Measurements from ENCODE around the gene IGSF21. TPM values are rescaled to one million over a fixed set of nuclear protein-coding genes. Genes with fewer than 3 reads are reported as not detected.
"Not testable (repeated sequence)": the region's sequence is repeated elsewhere in the genome, so short reads cannot be mapped to it uniquely, and the experiment has no call there.

The IGSF21 gene
- total RNA-seq, 1 donor from 2014 or later = 3.2 TPM

- H3K27me3 ChIP-seq = no peaks in the 10 kb centered on the region
- no peak for TF ChIP-seq POLR2AphosphoS5 (IDR thresholded peaks at IDR 0.05; ENCODE audit: insufficient read depth in 1 of 2, low read depth in 1 of 2)
- TF ChIP-seq POLR2A (IDR thresholded peaks at IDR 0.05) = no peak
- no peak for TF ChIP-seq CTCF (IDR thresholded peaks at IDR 0.05)
- no peak for DNase-seq (ENCODE audit: extremely low spot score in 2 of 2)
Observed at GRCh38 chr1:18161690-18162089, 54.1 kb downstream of the IGSF21 start.

GRCh38 chr1:18165640-18166039, 58.0 kb downstream of the IGSF21 start:
- H3K4me3 ChIP-seq; H3K9me3 ChIP-seq; intact Hi-C loops (cut with DNase I); H3K27ac ChIP-seq; H3K36me3 ChIP-seq; DNase-seq (ENCODE audit: extremely low spot score in 2 of 2); H3K4me1 ChIP-seq; H3K27me3 ChIP-seq: not testable (repeated sequence)

More at GRCh38 chr1:18161690-18162089, 54.1 kb downstream of the IGSF21 start:
- Histone ChIP-seq H3K4me3 (no peak overlapping the region), H3K9me3 (no peaks in the 10 kb centered on the region), H3K4me1 (no peaks in the 10 kb centered on the region), H3K27ac (no peak overlapping the region), H3K36me3 (no peaks in the 10 kb centered on the region)
- intact Hi-C loops (cut with DNase I) = no loop called here

GRCh38 chr1:18166341-18166740, 58.7 kb downstream of the IGSF21 start:
- H3K9me3 ChIP-seq = no peaks in the 10 kb centered on the region
- H3K27me3 ChIP-seq = no peaks in the 10 kb centered on the region
- no peak for TF ChIP-seq CTCF (IDR thresholded peaks at IDR 0.05)
- no peak for TF ChIP-seq POLR2AphosphoS5 (IDR thresholded peaks at IDR 0.05; ENCODE audit: insufficient read depth in 1 of 2, low read depth in 1 of 2)
- no peak for TF ChIP-seq POLR2A (IDR thresholded peaks at IDR 0.05)
- no peak for DNase-seq (ENCODE audit: extremely low spot score in 2 of 2)
- H3K4me3 ChIP-seq = no peak overlapping the region
- intact Hi-C loops (cut with DNase I) = no loop called here
- no peaks in the 10 kb centered on the region for H3K36me3 ChIP-seq
- H3K4me1 ChIP-seq = no peaks in the 10 kb centered on the region
- H3K27ac ChIP-seq = no peak overlapping the region

- no peak overlapping the region for H3K27ac ChIP-seq
- no peak for DNase-seq (ENCODE audit: extremely low spot score in 2 of 2)
- intact Hi-C loops (cut with DNase I) = no loop called here
- H3K36me3 ChIP-seq = no peaks in the 10 kb centered on the region
- no peaks in the 10 kb centered on the region for H3K4me1 ChIP-seq
- no peaks in the 10 kb centered on the region for H3K9me3 ChIP-seq
- TF ChIP-seq POLR2A (IDR thresholded peaks at IDR 0.05) (no peak), POLR2AphosphoS5 (IDR thresholded peaks at IDR 0.05; ENCODE audit: insufficient read depth in 1 of 2, low read depth in 1 of 2) (no peak), CTCF (IDR thresholded peaks at IDR 0.05) (no peak)
- no peaks in the 10 kb centered on the region for H3K27me3 ChIP-seq
- no peak overlapping the region for H3K4me3 ChIP-seq
Observed at GRCh38 chr1:18166929-18167328, 59.3 kb downstream of the IGSF21 start.

- no peak overlapping the region for H3K27ac ChIP-seq
- H3K9me3 ChIP-seq = no peaks in the 10 kb centered on the region
- no peaks in the 10 kb centered on the region for H3K27me3 ChIP-seq
- H3K4me1 ChIP-seq = no peaks in the 10 kb centered on the region
- intact Hi-C loops (cut with DNase I) = loop anchor here (10.0 kb wide), 1 partner anchor 806 kb away; no protein-coding TSS in a partner anchor
- no peaks in the 10 kb centered on the region for H3K36me3 ChIP-seq
- no peak overlapping the region for H3K4me3 ChIP-seq
- no peak for TF ChIP-seq CTCF (IDR thresholded peaks at IDR 0.05)
- TF ChIP-seq POLR2A (IDR thresholded peaks at IDR 0.05) = no peak
- TF ChIP-seq POLR2AphosphoS5 (IDR thresholded peaks at IDR 0.05; ENCODE audit: insufficient read depth in 1 of 2, low read depth in 1 of 2) = no peak
- no peak for DNase-seq (ENCODE audit: extremely low spot score in 2 of 2)
Observed at GRCh38 chr1:18170444-18170843, 62.8 kb downstream of the IGSF21 start.

Data from vagina (tissue), 2 donors.